ENCODE results near the gene CCDC73.
"Not testable (repeated sequence)": the region's sequence is repeated elsewhere in the genome, so short reads cannot be mapped to it uniquely, and the experiment has no call there.

CCDC73 gene

GRCh38 chr11:32794439-32794838 lies at the start of gene CCDC73:
CCDC73 (minus strand) TSS chr11:32794662; CDS start chr11:32760243, 34,419 bp downstream.
- DNase-seq: no peak

DNA sequence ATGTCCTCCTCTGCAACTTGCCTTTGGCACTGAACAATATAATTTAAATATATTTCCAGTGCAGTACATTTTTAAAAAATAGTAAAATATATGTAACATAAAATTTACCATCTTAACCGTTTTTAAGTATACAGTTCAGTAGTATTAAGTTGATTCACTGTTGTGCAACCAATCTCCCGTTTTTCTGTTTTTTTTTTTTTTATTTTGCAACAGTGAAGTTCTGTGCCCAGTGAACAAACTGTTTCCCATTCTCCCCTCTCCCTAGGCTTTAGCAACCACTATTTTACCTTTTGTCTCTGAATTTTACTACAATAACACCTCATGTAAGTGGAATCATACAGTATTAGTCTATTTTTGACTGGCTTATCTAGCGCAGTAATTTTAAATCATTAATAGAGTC lies 49.1 kb upstream of the CCDC73 start:
- DNase-seq: no peak

DNA sequence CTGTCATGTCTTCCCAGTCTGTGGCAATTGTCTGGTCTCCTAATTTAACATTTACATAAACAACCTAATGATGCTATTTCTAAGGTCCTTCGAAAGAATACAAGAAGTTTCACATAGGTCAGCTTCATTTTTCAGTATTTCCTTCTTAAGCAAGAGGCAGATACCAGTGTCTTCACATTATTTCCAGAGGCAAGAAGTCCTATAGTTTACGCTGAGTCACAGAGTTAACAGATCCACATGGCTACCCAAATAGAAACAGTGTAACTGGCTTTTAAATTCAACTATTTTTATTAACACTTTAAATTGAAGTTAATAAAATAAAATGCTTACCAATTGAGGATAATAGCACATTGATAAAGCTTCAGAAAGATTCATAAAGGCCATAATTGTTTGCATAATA lies 46.1 kb upstream of the CCDC73 start:
- DNase-seq: no peak

DNA sequence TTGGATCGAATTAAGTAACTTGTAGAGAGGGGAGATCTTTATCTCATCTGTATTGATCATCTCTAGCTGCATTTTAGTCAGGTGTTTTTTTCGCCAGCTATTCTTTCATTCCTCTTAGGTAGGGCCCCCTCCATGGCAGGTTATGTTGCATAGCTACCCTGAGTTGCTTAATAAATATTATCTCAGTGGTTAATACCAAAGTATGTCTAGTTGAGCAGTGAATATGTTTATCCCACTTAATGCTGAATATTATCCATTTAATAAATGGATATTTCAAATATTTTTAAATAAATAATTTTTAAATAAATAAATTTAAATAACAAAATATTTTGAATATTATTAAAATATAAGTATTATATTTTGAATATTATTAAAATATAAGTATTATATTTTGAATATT lies 44.8 kb upstream of the CCDC73 start:
- DNase-seq: no peak

GRCh38 chr11:32838505-32839274 lies 44.2 kb upstream of the CCDC73 start:
- DNase-seq: no peak

- no peak for DNase-seq
These were observed 42.5 kb upstream of the CCDC73 start for GRCh38 chr11:32836946-32837345.

DNA sequence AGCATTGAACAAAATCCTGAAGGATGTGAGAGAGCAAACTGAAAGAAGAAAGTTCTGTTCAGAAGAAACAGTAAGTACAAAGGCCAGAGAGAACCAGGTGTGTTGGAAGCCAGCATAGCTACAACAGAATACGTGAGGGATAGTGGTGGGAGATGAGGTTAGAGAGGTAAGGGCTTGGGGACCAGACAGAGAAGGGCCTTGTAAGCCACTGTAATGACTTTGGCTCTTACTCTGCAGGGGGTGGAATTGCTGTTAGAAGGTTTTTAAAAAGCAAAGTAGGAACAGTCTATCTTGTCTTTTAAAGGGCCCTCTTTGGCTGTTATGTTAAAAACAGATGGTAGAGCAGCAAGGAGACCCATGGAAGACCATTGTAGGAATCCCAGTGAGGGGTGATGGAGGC lies 39.5 kb upstream of the CCDC73 start:
- no peak for DNase-seq

GRCh38 chr11:32831221-32831620 lies 36.8 kb upstream of the CCDC73 start:
- no peak for DNase-seq

GRCh38 chr11:32830796-32831195 lies 36.3 kb upstream of the CCDC73 start:
- DNase-seq: no peak

- DNase-seq: no peak
These were observed 35.9 kb upstream of the CCDC73 start for GRCh38 chr11:32830413-32830738.

GRCh38 chr11:32829680-32830412 lies 35.4 kb upstream of the CCDC73 start, which contains the start of gene PRRG4:
PRRG4 (plus strand) TSS chr11:32829927; CDS start chr11:32830530, 603 bp downstream.
- DNase-seq: no peak

GRCh38 chr11:32829157-32829679 lies 34.8 kb upstream of the CCDC73 start:
- DNase-seq: no peak

DNA sequence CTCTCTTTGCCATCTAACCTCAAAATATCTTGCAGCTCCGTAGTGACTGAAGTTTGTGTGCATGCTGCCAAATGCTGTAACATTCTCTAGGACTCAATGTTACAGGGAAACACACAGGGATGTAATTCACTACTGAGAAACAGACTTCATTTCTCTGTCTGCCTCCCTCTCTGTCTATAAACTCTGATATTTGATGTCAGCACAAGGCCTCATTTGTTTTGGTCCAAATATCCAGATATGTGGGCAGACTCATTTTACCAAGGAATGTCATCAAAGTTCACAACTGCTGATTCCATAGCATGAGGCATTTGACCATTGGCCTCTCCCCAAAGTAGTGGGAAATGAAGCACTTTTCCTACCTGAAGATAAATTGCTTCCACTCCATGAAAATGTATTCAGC lies 32.8 kb upstream of the CCDC73 start:
- no peak for DNase-seq

GRCh38 chr11:32826113-32826512 lies 31.7 kb upstream of the CCDC73 start:
- DNase-seq: no peak

DNA sequence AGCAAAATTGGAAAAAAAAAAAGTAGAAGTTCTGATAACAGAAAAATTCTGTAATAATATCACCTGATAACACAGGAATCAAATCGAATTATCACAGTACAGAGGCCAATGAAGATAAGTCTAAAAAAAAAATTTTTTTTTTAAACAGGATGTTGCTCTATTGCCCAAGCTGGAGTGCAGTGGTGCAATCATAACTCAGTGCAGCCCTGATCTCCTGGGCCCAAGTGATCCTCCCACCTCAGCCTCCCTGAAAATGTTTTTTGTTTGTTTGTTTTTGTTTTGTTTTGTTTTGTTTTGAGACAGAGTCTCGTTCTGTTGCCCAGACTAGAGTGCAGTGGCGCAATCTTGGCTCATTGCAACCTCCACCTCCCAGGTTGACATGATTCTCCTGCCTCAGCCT lies 29.2 kb upstream of the CCDC73 start:
- not testable (repeated sequence) for DNase-seq

GRCh38 chr11:32821917-32822560 lies 27.6 kb upstream of the CCDC73 start:
- DNase-seq: no peak

DNA sequence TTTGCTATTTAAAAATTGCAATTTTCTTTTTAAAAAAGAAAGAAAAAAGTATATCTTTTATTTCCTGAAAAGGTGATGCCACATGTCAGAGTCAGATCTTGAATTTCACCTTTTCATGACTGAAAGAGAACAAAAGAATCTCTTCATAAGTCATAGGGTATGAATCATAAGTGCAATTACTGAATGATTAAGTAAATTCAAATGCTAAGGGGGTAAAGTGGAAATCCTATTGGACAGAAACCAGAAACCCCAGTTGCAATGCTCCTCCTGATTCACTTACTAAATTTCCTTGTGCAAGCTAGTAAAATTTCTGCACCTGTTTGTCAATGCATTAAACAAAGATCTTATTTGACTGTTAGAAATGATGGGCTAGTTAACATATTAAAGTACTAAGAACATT lies 27.1 kb upstream of the CCDC73 start:
- no peak for DNase-seq

GRCh38 chr11:32820497-32820896 lies 26.0 kb upstream of the CCDC73 start:
- no peak for DNase-seq

DNA sequence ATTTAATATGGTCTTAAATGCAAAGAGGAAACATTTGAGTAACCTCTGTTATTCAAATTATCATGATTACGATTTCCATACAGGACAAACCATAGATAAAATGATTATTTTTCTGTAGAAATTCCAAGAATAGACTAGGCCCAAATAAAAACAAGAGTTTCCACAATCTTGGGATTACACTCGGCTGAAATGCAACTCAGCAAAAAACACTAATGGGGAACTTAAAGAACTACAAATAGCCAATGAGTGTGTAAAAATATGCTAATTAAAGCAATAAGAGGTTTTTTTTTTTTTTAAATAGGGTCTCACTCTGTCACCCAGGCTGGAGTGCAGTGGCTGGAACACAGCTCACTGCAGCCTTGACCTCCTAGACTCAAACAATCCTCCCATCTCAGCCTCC lies 24.7 kb upstream of the CCDC73 start:
- no peak for DNase-seq

- no peak for DNase-seq
These were observed 23.4 kb upstream of the CCDC73 start for GRCh38 chr11:32817852-32818183.

GRCh38 chr11:32817181-32817851 lies 22.9 kb upstream of the CCDC73 start:
- DNase-seq: no peak

DNA sequence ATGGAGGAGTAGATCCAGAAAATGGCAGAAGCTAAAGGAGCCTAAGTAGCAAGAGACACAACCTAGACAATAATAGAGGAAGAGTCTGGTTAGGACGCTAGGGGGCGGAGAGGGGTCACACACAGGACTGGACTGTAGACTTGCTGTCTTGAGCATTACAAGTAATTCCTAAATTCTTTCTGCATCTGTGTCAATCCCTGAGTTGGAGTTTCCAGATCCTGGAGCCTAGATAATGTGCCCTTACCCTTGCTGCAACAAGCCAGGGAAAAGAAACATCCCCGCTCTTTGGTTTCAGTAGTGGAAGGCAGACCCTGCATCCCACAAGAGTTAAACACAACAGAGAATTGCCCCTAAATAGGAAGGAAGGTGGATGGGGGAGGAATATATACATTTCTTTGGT lies 14.9 kb upstream of the CCDC73 start:
- peak; percentile 19 for DNase-seq

DNA sequence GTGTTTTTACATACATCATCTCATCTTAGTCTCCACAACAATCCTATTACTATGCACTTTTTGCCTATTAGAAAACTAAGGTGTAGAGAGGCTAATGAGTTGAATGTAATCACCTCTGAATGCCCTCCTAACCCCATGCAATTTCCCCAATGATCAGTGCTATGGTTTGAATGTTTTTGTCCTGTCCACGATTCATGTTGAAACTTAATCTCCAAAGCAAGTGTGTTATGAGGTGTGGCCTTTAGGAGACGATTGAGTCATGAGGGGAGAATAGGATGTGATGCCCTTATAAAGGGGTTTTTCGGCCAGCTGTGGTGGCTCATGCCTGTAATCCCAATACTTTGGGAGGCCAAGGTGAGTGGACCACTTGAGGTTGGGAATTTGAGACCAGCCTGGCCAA lies 2.0 kb upstream of the CCDC73 start:
- no peak for DNase-seq
